Panc1 (cell line): ENCODE measurements around the gene TUB. TPM values are rescaled to one million over a fixed set of nuclear protein-coding genes. Genes with fewer than 3 reads are reported as not detected.

Source experiments
- ATAC-seq: fragments of 200-7000 bp; cut with Tn5 transposase; 2 replicates; pipeline ENCODE4 v1.9.1; 2020; ENCODE audit warnings: mild to moderate bottlenecking, moderate library complexity
- BruUV-seq: library from RNA; stranded (reverse); fragments of 400-500 nt; replicated peaks from 2 replicates; lab custom pipeline; 2021; lab: Mats Ljungman, UMichigan
- CTCF ChIA-PET: fragments of 300-600 bp; sonication (Branson Sonifier 250); formaldehyde crosslinking; loops from one replicate; lab custom pipeline; 2022; ENCODE audit warnings: antibody characterized with exemption; lab: Charles Lee
- POLR2A ChIA-PET: fragments of 300-600 bp; sonication (Branson Sonifier 250); formaldehyde crosslinking; loops from one replicate; lab custom pipeline; 2022; ENCODE audit warnings: antibody characterized with exemption; lab: Charles Lee
- DNase-seq: peaks from one replicate; pipeline ENCODE4 v3.0.0-alpha.2; 2010; ENCODE audit warnings: low read depth, low spot score
- H3K27ac ChIP-seq: 2 replicates; pipeline ENCODE4 v1.5.1; 2011; ENCODE audit warnings: mild to moderate bottlenecking, low read length, inconsistent platforms
- H3K27me3 ChIP-seq: fragments of 200-500 bp; sonication (Bioruptor generic); 2 replicates; pipeline ENCODE4 v1.6.0; 2014; ENCODE audit warnings: low read length, inconsistent platforms; ENCODE audit not compliant: control insufficient read depth, insufficient read depth
- H3K36me3 ChIP-seq: fragments of 200-500 bp; sonication (Bioruptor generic); 2 replicates; pipeline ENCODE4 v1.5.1; 2014; ENCODE audit warnings: inconsistent platforms, mild to moderate bottlenecking, low read length, moderate library complexity; ENCODE audit not compliant: control insufficient read depth, insufficient read depth
- H3K4me1 ChIP-seq: 2 replicates; pipeline ENCODE4 v1.5.1; 2011; ENCODE audit warnings: inconsistent platforms, mild to moderate bottlenecking, low read length, moderate library complexity; ENCODE audit not compliant: control insufficient read depth, insufficient read depth
- H3K4me3 ChIP-seq, 2 experiments: 2 replicates each; pipeline ENCODE4 v1.5.1; 2011 to 2012; ENCODE audit warnings: low read depth in 2 of 2, low read length in 2 of 2, mild to moderate bottlenecking in 2 of 2, inconsistent platforms in 1 of 2, moderate library complexity in 1 of 2
- H3K9me3 ChIP-seq: fragments of 200-500 bp; sonication (Bioruptor generic); 2 replicates; pipeline ENCODE4 v1.5.1; 2014; ENCODE audit warnings: low read depth, mild to moderate bottlenecking, inconsistent platforms, low read length, moderate library complexity; ENCODE audit not compliant: control insufficient read depth, insufficient read depth
- POLR2AphosphoS5 ChIP-seq: IDR thresholded peaks from 2 replicates; pipeline ENCODE4 v1.6.1; 2012; ENCODE audit warnings: mild to moderate bottlenecking, low read depth, low read length, moderate library complexity
- SIN3A ChIP-seq: IDR thresholded peaks from 2 replicates; pipeline ENCODE4 v1.6.1; 2012; ENCODE audit warnings: low read depth, mild to moderate bottlenecking, low read length, moderate library complexity, borderline replicate concordance; ENCODE audit not compliant: insufficient read depth
- TCF7L2 ChIP-seq: IDR thresholded peaks from 2 replicates; pipeline ENCODE4 v1.6.1; 2011; ENCODE audit warnings: mild to moderate bottlenecking, low read depth, low read length, inconsistent platforms
- in situ Hi-C: cut with HindIII; loops from 2 replicates; pipeline ENCODE4 v1.10.0; 2016; ENCODE audit warnings: low sequenced_read_pairs, low pct_unique_long_range_greater_than_20kb
- intact Hi-C: fragments of 100-400 bp; cut with micrococcal nuclease; formaldehyde crosslinking; loops from one replicate; pipeline ENCODE4 v1.10.0; 2022; ENCODE audit not compliant: unreplicated experiment
- total RNA-seq: library from RNA; stranded (reverse); gene quantifications from one replicate; pipeline ENCODE4 v1.2.1, GENCODE V29; 2021; ENCODE audit not compliant: unreplicated experiment
- TF ChIP-seq, protein P1 (sequence below), 2 experiments: IDR thresholded peaks; 2 replicates each; pipeline ENCODE4 v1.6.1; 2011 to 2012; ENCODE audit warnings: low read depth in 2 of 2, control low read depth in 1 of 2, low read length in 1 of 2, mild to moderate bottlenecking in 1 of 2, moderate library complexity in 1 of 2; ENCODE audit not compliant: insufficient read depth in 1 of 2
- TF ChIP-seq, protein P2 (sequence below): fragments of 450-650 bp; IDR thresholded peaks from 2 replicates; pipeline ENCODE4 v1.5.1; 2017; ENCODE audit warnings: mild to moderate bottlenecking

Gene TUB
- total RNA-seq, 1 experiment from 2014 or later, result 4.3 TPM

DNA sequence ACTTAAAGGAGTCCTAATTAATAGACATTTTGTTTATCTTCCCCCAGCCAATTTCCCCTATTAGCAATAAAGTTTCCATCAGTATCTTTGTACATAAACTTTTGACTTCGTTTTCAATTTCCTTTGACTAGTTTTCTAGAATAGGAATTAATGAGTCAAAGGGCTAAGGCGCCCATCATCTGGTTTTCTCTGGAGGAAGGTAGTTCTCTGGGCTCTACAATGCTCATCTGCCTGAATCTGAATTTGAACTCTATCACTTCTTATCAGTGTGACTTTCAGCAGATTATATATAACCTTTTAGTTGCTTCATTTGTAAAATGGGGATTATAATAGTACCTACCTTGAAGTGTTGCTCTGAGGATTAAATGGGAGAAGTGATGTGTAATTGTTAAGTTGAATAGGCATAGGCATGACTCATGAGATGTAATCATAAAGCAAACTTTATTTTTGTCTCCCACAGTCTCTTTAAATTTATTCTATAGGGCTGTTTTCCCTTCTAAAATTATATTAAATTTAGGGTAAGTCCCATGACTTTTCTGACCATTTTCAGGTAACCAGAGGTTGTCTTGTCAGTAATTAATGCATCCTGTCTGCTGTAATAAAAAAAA is 5.8 kb upstream of the TUB start:
- DNase-seq, result no peak
- intact Hi-C loops, result no loop called here
- ChIA-PET POLR2A (no interaction called here), CTCF (no interaction called here)
- H3K27me3 ChIP-seq, result peaks cover 31% of the 10 kb centered on the region
- no peak for ATAC-seq
- TF ChIP-seq, protein P1, sequence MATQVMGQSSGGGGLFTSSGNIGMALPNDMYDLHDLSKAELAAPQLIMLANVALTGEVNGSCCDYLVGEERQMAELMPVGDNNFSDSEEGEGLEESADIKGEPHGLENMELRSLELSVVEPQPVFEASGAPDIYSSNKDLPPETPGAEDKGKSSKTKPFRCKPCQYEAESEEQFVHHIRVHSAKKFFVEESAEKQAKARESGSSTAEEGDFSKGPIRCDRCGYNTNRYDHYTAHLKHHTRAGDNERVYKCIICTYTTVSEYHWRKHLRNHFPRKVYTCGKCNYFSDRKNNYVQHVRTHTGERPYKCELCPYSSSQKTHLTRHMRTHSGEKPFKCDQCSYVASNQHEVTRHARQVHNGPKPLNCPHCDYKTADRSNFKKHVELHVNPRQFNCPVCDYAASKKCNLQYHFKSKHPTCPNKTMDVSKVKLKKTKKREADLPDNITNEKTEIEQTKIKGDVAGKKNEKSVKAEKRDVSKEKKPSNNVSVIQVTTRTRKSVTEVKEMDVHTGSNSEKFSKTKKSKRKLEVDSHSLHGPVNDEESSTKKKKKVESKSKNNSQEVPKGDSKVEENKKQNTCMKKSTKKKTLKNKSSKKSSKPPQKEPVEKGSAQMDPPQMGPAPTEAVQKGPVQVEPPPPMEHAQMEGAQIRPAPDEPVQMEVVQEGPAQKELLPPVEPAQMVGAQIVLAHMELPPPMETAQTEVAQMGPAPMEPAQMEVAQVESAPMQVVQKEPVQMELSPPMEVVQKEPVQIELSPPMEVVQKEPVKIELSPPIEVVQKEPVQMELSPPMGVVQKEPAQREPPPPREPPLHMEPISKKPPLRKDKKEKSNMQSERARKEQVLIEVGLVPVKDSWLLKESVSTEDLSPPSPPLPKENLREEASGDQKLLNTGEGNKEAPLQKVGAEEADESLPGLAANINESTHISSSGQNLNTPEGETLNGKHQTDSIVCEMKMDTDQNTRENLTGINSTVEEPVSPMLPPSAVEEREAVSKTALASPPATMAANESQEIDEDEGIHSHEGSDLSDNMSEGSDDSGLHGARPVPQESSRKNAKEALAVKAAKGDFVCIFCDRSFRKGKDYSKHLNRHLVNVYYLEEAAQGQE (IDR thresholded peaks at IDR 0.05; ENCODE audit: insufficient read depth in 1 of 2, low read depth in 2 of 2, low read length in 1 of 2), result no peak
- no peak for TF ChIP-seq SIN3A
- TF ChIP-seq, protein P2, sequence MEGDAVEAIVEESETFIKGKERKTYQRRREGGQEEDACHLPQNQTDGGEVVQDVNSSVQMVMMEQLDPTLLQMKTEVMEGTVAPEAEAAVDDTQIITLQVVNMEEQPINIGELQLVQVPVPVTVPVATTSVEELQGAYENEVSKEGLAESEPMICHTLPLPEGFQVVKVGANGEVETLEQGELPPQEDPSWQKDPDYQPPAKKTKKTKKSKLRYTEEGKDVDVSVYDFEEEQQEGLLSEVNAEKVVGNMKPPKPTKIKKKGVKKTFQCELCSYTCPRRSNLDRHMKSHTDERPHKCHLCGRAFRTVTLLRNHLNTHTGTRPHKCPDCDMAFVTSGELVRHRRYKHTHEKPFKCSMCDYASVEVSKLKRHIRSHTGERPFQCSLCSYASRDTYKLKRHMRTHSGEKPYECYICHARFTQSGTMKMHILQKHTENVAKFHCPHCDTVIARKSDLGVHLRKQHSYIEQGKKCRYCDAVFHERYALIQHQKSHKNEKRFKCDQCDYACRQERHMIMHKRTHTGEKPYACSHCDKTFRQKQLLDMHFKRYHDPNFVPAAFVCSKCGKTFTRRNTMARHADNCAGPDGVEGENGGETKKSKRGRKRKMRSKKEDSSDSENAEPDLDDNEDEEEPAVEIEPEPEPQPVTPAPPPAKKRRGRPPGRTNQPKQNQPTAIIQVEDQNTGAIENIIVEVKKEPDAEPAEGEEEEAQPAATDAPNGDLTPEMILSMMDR, result no peak
- no peak for TF ChIP-seq TCF7L2
- TF ChIP-seq POLR2AphosphoS5, result no peak
- no peak overlapping the region for H3K27ac ChIP-seq
- H3K4me1 ChIP-seq, result no peaks in the 10 kb centered on the region
- in situ Hi-C loops, result no loop called here
- no peaks in the 10 kb centered on the region for H3K36me3 ChIP-seq
- BruUV-seq, result no TSS peak
- no peaks in the 10 kb centered on the region for H3K9me3 ChIP-seq
- no peak overlapping the region for H3K4me3 ChIP-seq

DNA sequence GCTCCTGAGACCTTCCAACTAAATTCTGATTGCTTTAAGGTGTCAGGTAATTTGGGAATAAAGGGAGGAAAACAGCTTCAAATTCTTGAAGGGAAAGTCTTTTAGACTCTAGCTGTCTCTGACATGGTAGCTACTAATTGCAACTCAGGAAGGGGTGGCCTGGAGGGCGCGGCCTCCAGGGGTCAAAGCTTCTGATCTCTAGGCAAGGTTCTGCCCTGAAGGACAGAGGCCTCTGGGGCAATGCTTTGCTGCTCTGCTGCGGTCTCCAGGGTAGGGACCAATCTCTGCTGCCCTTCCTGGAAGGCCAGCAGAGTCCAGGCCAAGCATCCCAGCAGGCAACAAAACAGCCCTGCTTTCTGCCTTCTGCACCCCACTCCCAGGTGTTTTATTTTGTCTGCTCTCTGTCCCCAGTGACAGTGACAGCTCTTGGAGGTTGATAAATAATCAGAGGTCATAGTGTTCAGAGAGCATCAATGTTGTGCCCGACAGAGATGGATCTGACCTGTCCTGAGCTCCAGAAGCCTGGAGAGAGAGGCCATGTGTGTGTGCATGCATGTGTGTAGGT is 1.8 kb upstream of the TUB start:
- ChIA-PET POLR2A (no interaction called here), CTCF (interaction anchor here (0.6 kb wide), 1 partner anchor 45 kb away, joined by 3 read pairs; no protein-coding TSS in a partner anchor)
- DNase-seq (no peak), ATAC-seq (no peak)
- intact Hi-C loops (no loop called here), in situ Hi-C loops (no loop called here)
- H3K4me3 ChIP-seq, result no peak overlapping the region
- H3K27me3 ChIP-seq, result peaks cover 20% of the 10 kb centered on the region
- H3K4me1 ChIP-seq, result no peaks in the 10 kb centered on the region; the same call in 1 of the 2 replicates
- no peaks in the 10 kb centered on the region for H3K9me3 ChIP-seq
- TF ChIP-seq TCF7L2 (no peak), POLR2AphosphoS5 (no peak), SIN3A (no peak)
- TF ChIP-seq, protein P2, result no peak
- TF ChIP-seq, protein P1 (IDR thresholded peaks at IDR 0.05; ENCODE audit: insufficient read depth in 1 of 2, low read depth in 2 of 2, low read length in 1 of 2), result no peak
- H3K27ac ChIP-seq, result no peak overlapping the region
- H3K36me3 ChIP-seq, result no peaks in the 10 kb centered on the region
- BruUV-seq, result no TSS peak
